ENCODE measurements around the gene PCDHGC3. TPM values are rescaled to one million over a fixed set of nuclear protein-coding genes. Genes with fewer than 3 reads are reported as not detected.

PCDHGC3 gene
- polyA plus RNA-seq, 1 experiment, result 47.4 TPM

DNA sequence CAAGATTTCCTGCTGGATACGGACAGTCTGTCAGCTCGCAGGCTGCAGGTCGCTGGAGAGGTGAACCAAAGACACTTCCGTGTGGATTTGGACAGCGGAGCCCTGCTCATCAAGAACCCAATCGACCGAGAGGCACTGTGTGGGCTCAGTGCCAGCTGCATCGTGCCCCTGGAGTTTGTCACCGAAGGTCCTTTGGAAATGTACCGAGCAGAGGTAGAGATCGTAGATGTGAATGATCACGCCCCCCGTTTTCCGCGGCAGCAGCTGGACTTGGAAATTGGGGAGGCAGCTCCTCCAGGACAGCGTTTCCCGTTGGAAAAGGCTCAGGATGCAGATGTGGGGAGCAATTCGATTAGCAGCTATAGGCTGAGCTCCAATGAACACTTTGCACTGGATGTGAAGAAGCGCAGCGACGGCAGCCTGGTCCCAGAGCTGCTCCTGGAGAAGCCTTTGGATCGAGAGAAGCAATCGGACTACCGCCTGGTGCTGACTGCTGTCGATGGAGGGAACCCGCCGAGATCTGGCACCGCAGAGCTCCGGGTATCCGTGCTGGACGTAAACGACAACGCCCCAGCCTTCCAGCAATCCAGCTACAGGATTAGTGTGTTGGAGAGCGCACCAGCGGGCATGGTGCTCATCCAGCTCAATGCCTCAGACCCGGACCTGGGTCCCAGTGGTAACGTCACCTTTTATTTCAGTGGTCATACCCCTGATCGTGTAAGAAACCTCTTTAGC lies 9.7 kb downstream of the PCDHGC3 start:
- ChIA-PET CTCF (interaction anchor here (0.8 to 2.0 kb wide), 3 partner anchors 27 to 72 kb away, joined by 4 to 7 read pairs (median 4); no protein-coding TSS in a partner anchor), POLR2A (interaction anchor here (1.0 kb wide), 1 partner anchor 9 kb away, joined by 3 read pairs; no protein-coding TSS in a partner anchor)
- DNase-seq (ENCODE audit: low read depth, low spot score), result no peak

DNA sequence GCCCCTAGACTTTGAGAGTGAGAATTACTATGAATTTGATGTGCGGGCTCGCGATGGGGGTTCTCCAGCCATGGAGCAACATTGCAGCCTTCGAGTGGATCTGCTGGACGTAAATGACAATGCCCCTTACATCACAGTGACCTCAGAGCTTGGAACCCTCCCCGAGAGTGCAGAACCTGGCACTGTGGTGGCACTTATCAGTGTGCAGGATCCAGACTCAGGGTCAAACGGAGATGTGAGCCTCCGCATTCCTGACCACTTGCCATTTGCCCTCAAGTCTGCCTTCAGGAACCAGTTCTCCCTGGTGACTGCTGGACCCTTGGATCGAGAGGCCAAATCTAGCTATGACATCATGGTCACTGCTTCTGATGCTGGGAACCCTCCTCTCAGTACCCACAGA lies 10.3 kb downstream of the PCDHGC3 start:
- Histone ChIP-seq H3K27ac (ENCODE audit: low read depth, low read length) (no peak overlapping the region), H3K9me3 (ENCODE audit: control insufficient read depth, insufficient read depth, low read length) (peaks cover 16% of the 10 kb centered on the region), H3K4me3 (ENCODE audit: low read depth, low read length) (no peak overlapping the region), H3K27me3 (ENCODE audit: control insufficient read depth, insufficient read depth, low read length) (no peaks in the 10 kb centered on the region)
- POLR2A ChIA-PET, result interaction anchor here (1.0 kb wide), 1 partner anchor 10 kb away, joined by 3 read pairs; no protein-coding TSS in a partner anchor
- no peak for DNase-seq (ENCODE audit: low read depth, low spot score)
- TF ChIP-seq, protein P1, sequence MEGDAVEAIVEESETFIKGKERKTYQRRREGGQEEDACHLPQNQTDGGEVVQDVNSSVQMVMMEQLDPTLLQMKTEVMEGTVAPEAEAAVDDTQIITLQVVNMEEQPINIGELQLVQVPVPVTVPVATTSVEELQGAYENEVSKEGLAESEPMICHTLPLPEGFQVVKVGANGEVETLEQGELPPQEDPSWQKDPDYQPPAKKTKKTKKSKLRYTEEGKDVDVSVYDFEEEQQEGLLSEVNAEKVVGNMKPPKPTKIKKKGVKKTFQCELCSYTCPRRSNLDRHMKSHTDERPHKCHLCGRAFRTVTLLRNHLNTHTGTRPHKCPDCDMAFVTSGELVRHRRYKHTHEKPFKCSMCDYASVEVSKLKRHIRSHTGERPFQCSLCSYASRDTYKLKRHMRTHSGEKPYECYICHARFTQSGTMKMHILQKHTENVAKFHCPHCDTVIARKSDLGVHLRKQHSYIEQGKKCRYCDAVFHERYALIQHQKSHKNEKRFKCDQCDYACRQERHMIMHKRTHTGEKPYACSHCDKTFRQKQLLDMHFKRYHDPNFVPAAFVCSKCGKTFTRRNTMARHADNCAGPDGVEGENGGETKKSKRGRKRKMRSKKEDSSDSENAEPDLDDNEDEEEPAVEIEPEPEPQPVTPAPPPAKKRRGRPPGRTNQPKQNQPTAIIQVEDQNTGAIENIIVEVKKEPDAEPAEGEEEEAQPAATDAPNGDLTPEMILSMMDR (IDR thresholded peaks at IDR 0.05; ENCODE audit: low read depth, low read length), result no peak
- CTCF ChIA-PET, result interaction anchor here (0.8 to 2.0 kb wide), 4 partner anchors 26 to 72 kb away, joined by 3 to 7 read pairs (median 4); partner anchors contain the start of gene PCDHGB7

More for the DNA sequence above, 9.7 kb downstream of the PCDHGC3 start:
- no peak overlapping the region for H3K27ac ChIP-seq (ENCODE audit: low read depth, low read length)
- H3K9me3 ChIP-seq (ENCODE audit: control insufficient read depth, insufficient read depth, low read length), result peaks cover 16% of the 10 kb centered on the region
- no peak overlapping the region for H3K4me3 ChIP-seq (ENCODE audit: low read depth, low read length)
- TF ChIP-seq, protein P1 (IDR thresholded peaks at IDR 0.05; ENCODE audit: low read depth, low read length), result no peak
- no peaks in the 10 kb centered on the region for H3K27me3 ChIP-seq (ENCODE audit: control insufficient read depth, insufficient read depth, low read length)

GRCh38 chr5:141487131-141487530 lies 11.4 kb downstream of the PCDHGC3 start:
- no peak overlapping the region for H3K27ac ChIP-seq (ENCODE audit: low read depth, low read length)
- ChIA-PET CTCF (interaction anchor here (0.6 to 2.0 kb wide), 5 partner anchors 19 to 682 kb away, joined by 3 to 7 read pairs (median 4); partner anchors contain the start of genes PCDHGB7 and TAF7), POLR2A (no interaction called here)

DNA sequence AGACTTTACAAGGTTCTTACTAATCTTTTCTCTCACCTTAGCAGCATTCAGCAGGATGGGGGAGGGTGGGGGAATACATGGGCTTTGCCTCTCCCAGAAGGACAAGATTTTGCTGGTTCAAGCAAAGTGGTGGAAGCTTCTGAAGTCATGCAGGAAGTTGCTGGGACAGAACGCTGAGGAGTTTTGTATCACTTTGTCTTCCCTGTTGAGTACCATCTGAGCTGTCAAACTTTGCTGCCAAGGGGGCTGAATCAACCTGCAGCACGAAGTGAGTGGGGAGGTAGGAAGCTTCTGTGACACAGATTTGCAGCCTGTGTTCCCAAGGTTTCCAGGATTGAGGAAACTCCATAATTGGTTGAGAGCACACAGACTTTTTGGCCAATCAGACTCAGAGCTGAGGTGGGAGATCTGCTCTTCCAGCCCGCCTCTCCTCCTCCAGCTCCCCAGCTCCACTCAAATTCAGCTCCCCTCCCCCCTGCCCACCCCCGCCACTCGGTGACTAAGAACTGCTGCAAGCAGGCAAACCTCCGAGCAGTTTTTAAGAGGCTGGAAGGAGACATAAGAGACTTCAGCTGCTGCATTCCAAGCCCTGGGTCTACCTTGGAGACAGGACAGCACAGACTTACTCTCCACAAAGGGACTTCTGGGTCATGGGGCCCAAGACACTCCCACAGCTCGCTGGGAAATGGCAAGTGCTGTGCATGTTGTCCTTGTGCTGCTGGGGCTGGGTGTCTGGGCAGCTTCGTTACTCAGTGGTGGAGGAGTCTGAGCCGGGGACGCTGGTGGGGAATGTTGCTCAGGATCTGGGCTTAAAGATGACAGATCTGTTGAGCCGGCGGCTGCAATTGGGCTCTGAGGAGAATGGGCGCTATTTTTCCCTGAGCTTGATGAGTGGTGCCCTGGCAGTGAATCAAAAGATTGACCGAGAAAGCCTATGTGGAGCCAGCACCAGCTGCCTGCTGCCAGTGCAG lies 13.1 kb downstream of the PCDHGC3 start, which contains the start of gene PCDHGC5:
Gene PCDHGC5 (plus strand): TSS at position 491 of the 971 bp plus-strand sequence. CDS start 160 bp downstream, at position 651.
- CTCF ChIA-PET, result interaction anchor here (0.6 to 1.8 kb wide), 14 partner anchors 9 to 1125 kb away, joined by 3 to 13 read pairs (median 4); partner anchors contain the start of genes PCDHGA10 and PCDHGC3
- DNase-seq (ENCODE audit: low read depth, low spot score), result peak; percentile 56
- TF ChIP-seq, protein P1 (IDR thresholded peaks at IDR 0.05; ENCODE audit: low read depth, low read length), result no peak
- POLR2A ChIA-PET, result interaction anchor here (0.6 to 2.0 kb wide), 5 partner anchors 13 to 32 kb away, joined by 3 to 9 read pairs (median 4); partner anchors contain the start of gene PCDHGC3
- Histone ChIP-seq H3K27ac (ENCODE audit: low read depth, low read length) (peak within 1 kb of the TSS; percentile 65), H3K4me3 (ENCODE audit: low read depth, low read length) (peak within 1 kb of the TSS; percentile 38), H3K9me3 (ENCODE audit: control insufficient read depth, insufficient read depth, low read length) (peaks cover 26% of the 10 kb centered on the region), H3K27me3 (ENCODE audit: control insufficient read depth, insufficient read depth, low read length) (no peaks in the 10 kb centered on the region)

More at GRCh38 chr5:141487131-141487530, 11.4 kb downstream of the PCDHGC3 start:
- Histone ChIP-seq H3K27me3 (ENCODE audit: control insufficient read depth, insufficient read depth, low read length) (no peaks in the 10 kb centered on the region), H3K9me3 (ENCODE audit: control insufficient read depth, insufficient read depth, low read length) (peaks cover 25% of the 10 kb centered on the region), H3K4me3 (ENCODE audit: low read depth, low read length) (no peak overlapping the region)
- DNase-seq (ENCODE audit: low read depth, low spot score), result no peak
- TF ChIP-seq, protein P1 (IDR thresholded peaks at IDR 0.05; ENCODE audit: low read depth, low read length), result no peak

Measured in AG04450 (cell line).